ELF-1 (cell line): ENCODE data around the gene TGFBR3.

Experiments
- DNase-seq: peaks from one replicate; pipeline ENCODE4 v3.0.0-alpha.2; 2016; ENCODE audit warnings: low read depth, low spot score

TGFBR3 gene

DNA sequence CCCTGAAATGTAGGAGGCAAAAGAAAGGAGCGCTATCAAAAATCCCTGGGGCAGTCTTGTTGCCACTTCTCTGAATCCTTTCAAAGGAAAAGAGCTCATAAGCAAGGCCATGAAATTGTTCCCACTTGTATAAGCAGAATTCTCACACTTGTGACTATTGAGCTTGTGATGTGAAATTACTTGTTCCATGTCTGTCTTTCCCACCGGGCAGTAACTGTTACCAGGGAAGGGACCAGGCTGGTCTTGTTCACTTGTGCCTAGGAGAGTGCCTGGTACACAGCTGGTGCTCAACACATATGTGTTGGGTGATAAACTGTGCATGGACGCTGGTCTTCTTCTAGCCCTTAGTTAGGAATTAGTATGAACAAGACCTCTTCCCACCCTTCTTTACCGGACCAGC, 234.7 kb downstream of the TGFBR3 start:
- no peak for DNase-seq

DNA sequence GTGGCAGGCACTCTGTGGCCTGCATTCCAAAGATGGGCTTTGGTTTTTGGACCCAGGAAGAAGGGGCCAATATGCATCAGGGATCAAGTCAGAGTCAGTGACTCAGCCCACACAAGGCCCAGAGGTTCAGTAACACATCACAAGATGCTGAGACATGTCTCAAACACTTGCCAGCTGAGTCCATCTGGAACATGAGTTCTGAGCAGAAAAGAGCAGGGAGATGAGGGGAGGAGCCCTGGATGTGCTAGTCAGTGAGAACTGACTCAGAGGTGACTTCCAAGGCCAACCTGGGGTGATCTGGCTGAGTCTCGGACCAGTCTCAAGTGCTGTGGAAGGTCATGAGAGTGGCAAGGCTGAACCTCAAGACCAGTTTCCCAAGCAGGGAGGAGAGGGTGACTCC, 235.2 kb downstream of the TGFBR3 start:
- no peak for DNase-seq

DNA sequence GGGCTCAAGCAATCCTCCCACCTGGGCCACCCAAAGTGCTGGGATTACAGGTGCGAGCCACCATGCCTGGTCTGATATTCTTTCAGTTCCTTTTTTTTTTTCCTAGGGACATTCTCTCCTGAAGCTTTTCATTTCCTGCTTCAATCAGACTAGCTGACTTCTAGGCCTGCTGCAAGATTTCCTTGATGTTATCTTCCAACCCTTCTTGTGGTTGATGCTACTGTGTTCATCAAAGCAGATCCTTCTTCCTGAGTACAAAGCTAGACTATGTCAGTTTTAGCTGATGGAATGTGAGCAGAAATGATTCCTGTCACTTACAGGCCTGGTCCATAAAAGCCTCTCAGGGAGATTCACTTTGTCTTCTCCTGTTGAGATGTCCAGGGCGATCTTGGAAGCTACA, 238.9 kb downstream of the TGFBR3 start:
- no peak for DNase-seq

DNA sequence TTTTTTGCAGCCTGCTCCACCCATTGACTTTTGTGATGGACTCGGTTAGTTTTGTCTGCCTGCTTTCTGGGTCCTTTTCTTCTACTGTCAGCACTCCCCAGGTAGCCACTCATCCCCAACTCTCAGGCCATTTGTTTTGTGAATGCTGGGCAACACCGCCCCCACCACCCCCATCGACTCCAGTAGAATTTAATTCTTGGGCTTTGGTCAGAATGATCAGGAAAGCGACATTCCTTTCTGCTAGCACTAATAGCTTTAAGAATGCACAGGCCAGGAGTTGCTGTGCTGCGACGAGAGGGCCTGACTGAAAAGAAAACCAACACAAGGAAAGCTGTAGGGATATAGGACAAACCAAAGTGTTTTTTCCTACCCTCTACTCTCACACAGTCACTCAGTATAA, 240.9 kb downstream of the TGFBR3 start:
- peak; percentile 68 for DNase-seq

DNA sequence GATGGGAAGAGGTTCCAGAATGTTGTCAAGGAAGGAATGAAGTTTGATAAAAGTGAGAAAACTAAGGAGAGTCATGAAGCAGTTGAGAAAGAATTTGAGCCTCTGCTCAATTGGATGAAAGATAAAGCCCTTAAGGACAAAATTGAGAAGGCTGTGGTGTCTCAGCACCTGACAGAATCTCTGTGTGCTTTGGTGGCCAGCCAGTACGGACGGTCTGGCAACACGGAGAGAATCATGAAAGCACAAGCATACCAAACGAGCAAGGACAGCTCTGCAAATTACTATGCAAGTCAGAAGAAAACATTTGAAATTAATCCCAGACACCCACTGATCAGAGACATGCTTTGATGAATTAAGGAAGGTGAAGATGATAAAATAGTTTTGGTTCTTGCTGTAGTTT, 242.5 kb downstream of the TGFBR3 start:
- no peak for DNase-seq

DNA sequence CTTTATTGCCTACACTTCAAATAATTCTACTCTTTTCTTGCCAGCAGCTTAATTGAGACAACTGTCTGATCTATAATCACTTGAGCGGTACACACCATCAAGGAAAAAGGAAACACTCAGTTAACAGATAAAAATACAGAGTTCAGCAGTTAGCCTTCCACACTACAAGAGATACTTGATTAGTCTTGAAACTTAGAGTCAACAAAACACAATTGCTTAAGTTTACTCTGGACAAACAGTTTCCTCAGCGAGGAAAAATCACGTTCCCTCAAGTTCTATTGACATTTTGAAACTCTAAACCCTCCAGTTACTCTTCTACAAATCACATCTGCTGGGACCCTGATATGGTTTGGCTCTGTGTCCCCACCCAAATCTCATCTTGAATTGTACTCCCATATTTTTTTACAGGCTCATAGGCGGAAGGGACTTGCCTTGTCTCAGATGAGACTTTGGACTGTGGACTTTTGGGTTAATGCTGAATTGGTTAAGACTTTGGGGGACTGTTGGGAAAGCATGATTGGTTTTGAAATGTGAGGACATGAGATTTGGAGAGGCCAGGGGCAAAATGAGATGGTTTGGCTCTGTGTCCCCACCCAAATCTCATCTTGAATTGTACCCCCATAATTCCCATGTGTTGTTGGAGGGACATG, 244.9 kb downstream of the TGFBR3 start:
- no peak for DNase-seq

DNA sequence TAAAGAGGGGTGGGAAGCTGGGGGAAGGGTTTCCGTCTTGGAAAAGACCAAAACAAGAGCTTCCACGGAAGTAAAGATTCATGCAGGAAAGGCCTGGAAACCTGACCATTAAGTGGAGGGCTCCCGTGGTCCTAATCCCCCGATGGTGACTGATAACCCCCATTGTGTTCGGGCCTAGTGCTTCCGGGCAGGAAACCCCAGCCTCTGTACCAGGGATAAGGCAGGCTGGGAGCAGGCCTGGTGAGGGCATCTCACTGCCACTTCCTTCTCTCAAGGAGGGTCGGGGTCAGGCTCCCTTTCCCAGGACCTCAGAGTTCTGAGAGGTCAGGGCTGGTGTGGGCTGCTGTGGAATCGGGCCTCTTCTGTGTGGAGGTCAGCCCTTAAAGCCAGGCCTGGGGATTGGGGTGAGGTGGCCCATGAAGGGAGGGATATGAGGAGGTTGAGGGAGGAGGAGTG, 248.4 kb downstream of the TGFBR3 start:
- DNase-seq, result peak; percentile 10

DNA sequence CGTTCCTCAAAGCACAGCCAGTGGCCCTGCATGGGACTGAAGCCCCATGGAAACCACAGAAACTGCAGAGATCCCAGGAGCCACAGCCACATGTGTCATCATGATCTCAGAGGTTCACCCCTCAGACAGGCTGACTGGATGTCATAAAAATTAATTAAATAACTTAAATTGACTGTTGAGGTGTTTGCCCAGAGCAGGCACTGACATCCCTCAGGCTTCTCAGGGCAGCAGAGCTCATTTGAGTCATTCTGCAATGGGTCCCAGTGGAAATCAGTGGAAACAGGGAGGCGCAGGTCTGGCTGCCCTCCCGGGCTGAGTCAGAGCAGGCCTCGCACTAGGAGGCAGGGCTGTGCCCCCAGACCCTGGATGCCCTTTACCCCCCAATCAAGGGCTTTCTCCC, 250.2 kb downstream of the TGFBR3 start:
- no peak for DNase-seq

DNA sequence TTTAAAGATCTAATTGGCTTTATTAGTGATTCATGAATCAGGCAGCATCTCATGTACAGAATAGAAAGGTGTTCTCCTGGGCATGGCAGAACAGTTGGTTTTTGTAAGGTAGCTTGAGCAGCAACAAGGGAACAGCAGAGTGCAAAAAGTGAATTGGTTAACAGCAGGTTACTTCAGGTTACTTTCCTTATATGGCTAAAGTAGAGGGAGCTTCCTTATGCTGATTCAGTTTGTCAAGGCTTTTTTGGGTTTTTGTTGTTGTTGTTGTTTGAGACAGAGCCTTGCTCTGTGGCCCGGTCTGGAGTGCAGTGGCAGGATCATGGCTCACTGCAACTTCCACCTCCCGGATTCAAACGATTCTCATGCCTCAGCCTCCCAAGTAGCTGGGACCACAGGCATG, 252.5 kb downstream of the TGFBR3 start:
- no peak for DNase-seq

DNA sequence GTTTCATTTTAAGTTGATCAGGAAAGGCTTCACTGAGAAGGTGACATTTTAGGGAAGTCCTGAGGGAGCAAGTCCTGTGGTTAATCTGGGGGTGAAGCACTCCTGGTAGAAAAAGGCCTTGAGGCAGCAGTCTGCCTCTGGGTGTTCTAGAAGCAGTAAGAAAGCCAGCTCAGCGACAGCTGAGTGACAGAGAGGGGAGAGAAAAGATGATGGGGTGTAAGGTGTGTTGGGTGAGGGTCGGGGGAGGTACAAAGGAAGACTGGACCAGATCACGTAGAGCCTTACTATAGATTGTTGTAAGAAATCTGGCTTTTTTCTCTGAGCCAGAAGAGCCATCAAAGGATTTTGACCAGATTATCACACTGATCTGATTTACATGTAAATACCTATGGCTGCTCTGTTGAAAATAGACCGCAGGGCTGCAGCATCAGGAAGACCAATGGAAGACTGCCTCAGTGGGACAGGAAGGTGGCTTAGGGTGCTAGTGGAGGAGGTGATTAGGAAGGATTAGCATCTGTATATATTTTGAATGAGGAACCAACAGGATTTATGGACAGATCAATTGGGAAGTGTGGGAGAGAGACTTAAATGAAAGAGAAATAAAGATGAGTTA, 254.1 kb downstream of the TGFBR3 start:
- no peak for DNase-seq

DNA sequence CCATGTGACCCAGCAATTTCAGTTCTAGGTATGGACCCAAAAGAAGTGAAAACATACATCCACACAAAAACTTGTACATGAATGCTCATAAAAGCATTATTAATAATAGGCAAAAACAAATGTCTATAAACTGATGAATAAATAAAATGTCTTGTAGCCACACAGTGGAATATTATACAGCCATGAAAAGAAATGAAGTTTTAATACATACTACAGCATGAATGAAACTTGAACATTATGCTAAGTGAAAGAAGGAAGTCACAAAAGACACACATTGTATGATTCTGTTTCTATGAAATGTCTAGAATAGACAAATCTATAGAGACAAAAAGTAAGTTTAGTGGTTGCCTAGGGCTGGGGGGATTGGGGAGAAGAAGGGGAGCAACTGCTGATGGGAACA, 255.1 kb downstream of the TGFBR3 start:
- DNase-seq, result no peak
